K562 (cell line): ENCODE measurements around the gene NUP214. TPM values are rescaled to one million over a fixed set of nuclear protein-coding genes. Genes with fewer than 3 reads are reported as not detected.

Experiments
- ATAC-seq: fragments of 200-7000 bp; cut with Tn5 transposase; 3 replicates; pipeline ENCODE4 v1.9.1; 2020; ENCODE audit warnings: moderate library complexity
- BruUV-seq: library from RNA; stranded (reverse); fragments of 400-500 nt; replicated peaks from 2 replicates; lab custom pipeline; 2021; lab: Mats Ljungman, UMichigan
- CTCF ChIA-PET: fragments of 300-600 bp; formaldehyde crosslinking; extraction: SDS; loops from one replicate; lab custom pipeline; 2021; ENCODE audit warnings: low intra/inter-chr PET ratio; lab: Yijun Ruan, JAX
- POLR2A ChIA-PET: fragments of 300-600, 350-650 bp; sonication (Branson Sonifier 250); formaldehyde crosslinking; extraction: SDS; loops from one replicate; lab custom pipeline; 2021; ENCODE audit warnings: antibody characterized with exemption, inconsistent platforms; lab: Yijun Ruan, JAX
- DNase-seq, 4 experiments: peaks; one replicate each; pipeline versions ENCODE4 v3.0.0 to v3.0.0-alpha.2; 2011 to 2018; ENCODE audit warnings: low spot score in 3 of 4, mixed read lengths in 3 of 4; ENCODE audit errors: extremely low read depth in 1 of 4
- FAIRE-seq: peaks from 2 replicates; lab custom pipeline; 2011; peaks lifted over from hg19 to GRCh38; lab: Jason Lieb, UNC
- H2AFZ ChIP-seq: 2 replicates; pipeline ENCODE4 v1.6.0; 2011; ENCODE audit warnings: low read depth, low read length, control low read depth, inconsistent platforms
- H3K27ac ChIP-seq: fragments of 200-600 bp; 3 replicates; pipeline ENCODE4 v1.8.0; 2011; ENCODE audit warnings: low read depth, mild to moderate bottlenecking, control low read depth, inconsistent platforms, low read length, moderate library complexity, mixed read lengths; ENCODE audit errors: extremely low read depth
- H3K27me3 ChIP-seq, 2 experiments: fragments of 300-600 bp in 1 of 2; 2 replicates in 1 of 2; 3 replicates in 1 of 2; pipeline versions ENCODE4 v1.6.0 to v1.8.0; 2011; ENCODE audit warnings: inconsistent platforms in 2 of 2, low read length in 2 of 2, mild to moderate bottlenecking in 1 of 2, mixed read lengths in 1 of 2, moderate library complexity in 1 of 2; ENCODE audit not compliant: control insufficient read depth in 2 of 2, insufficient read depth in 2 of 2
- H3K36me3 ChIP-seq: fragments of 300-600 bp; 3 replicates; pipeline ENCODE4 v1.8.0; 2011; ENCODE audit warnings: mild to moderate bottlenecking, low read length, inconsistent platforms; ENCODE audit not compliant: control insufficient read depth, insufficient read depth
- H3K4me1 ChIP-seq, 2 experiments: fragments of 200-600 bp in 1 of 2; replicated peaks in 1 of 2; 2 replicates in 1 of 2; 3 replicates in 1 of 2; pipeline versions ENCODE4 v1.5.1 to v1.8.0; 2011; ENCODE audit warnings: inconsistent platforms in 2 of 2, low read length in 2 of 2, mild to moderate bottlenecking in 1 of 2, mixed read lengths in 1 of 2, moderate library complexity in 1 of 2; ENCODE audit not compliant: control insufficient read depth in 2 of 2, insufficient read depth in 2 of 2
- H3K4me2 ChIP-seq: 2 replicates; pipeline ENCODE4 v1.6.1; 2011; ENCODE audit warnings: low read length, control low read depth, inconsistent platforms, mixed read lengths; ENCODE audit not compliant: insufficient read depth
- H3K4me3 ChIP-seq: fragments of 200-600 bp; sonication (generic), shearing (Covaris generic); 2 replicates; pipeline ENCODE4 v1.5.1; 2016; ENCODE audit warnings: control low read depth, inconsistent platforms
- H3K79me2 ChIP-seq: fragments of 200-600 bp; 3 replicates; pipeline ENCODE4 v1.8.0; 2011; ENCODE audit warnings: low read length, inconsistent platforms; ENCODE audit not compliant: control insufficient read depth, insufficient read depth
- H3K9ac ChIP-seq, 2 experiments: 2 replicates each; pipeline versions ENCODE4 v1.6.0 to v1.6.1; 2011; ENCODE audit warnings: low read depth in 2 of 2, low read length in 2 of 2, control low read depth in 1 of 2, inconsistent platforms in 1 of 2, mild to moderate bottlenecking in 1 of 2, mixed read lengths in 1 of 2; ENCODE audit not compliant: insufficient read depth in 1 of 2
- H3K9me1 ChIP-seq: one replicate; pipeline ENCODE4 v1.6.0; 2011; ENCODE audit warnings: inconsistent platforms, mild to moderate bottlenecking, low read length, moderate library complexity; ENCODE audit not compliant: control insufficient read depth, insufficient read depth
- H3K9me3 ChIP-seq: replicated peaks from 2 replicates; pipeline ENCODE4 v1.5.1; 2011; ENCODE audit warnings: low read depth, low read length, inconsistent platforms; ENCODE audit not compliant: control insufficient read depth, insufficient read depth
- H4K20me1 ChIP-seq: replicated peaks from 2 replicates; pipeline ENCODE4 v1.6.1; 2011; ENCODE audit warnings: low read length, inconsistent platforms, mixed read lengths; ENCODE audit not compliant: control insufficient read depth, insufficient read depth
- ELK3 ChIP-seq: fragments of 450-650 bp; formaldehyde crosslinking; IDR thresholded peaks from 2 replicates; pipeline ENCODE4 v1.4.0; 2020; ENCODE audit warnings: mild to moderate bottlenecking
- POLR2AphosphoS2 ChIP-seq: IDR thresholded peaks from 2 replicates; pipeline ENCODE4 v1.6.1; 2012; ENCODE audit warnings: low read length, improper control_type of control experiment
- RCOR1 ChIP-seq, 2 experiments: IDR thresholded peaks; 2 replicates each; pipeline ENCODE4 v1.6.1; 2012; ENCODE audit warnings: low read depth in 2 of 2, low read length in 2 of 2, borderline replicate concordance in 1 of 2, improper control_type of control experiment in 1 of 2
- SIN3A ChIP-seq, 2 experiments: fragments of 150-350 bp in 1 of 2; IDR thresholded peaks; 2 replicates each; pipeline ENCODE4 v1.6.1; 2011 to 2016; ENCODE audit warnings: borderline replicate concordance in 2 of 2, low read depth in 2 of 2, low read length in 2 of 2, mild to moderate bottlenecking in 2 of 2, moderate library complexity in 2 of 2; ENCODE audit not compliant: control insufficient read depth in 1 of 2
- SNIP1 ChIP-seq: fragments of 450-650 bp; IDR thresholded peaks from 2 replicates; pipeline ENCODE4 v1.7.1; 2017; ENCODE audit warnings: low read depth, mild to moderate bottlenecking
- TEAD4 ChIP-seq, 2 experiments: sonication (generic) in 1 of 2; formaldehyde crosslinking in 1 of 2; IDR thresholded peaks; 2 replicates each; pipeline versions ENCODE4 v1.6.1 to v1.8.0; 2012 to 2022; ENCODE audit warnings: borderline replicate concordance in 1 of 2, inconsistent platforms in 1 of 2, low read length in 1 of 2, mild to moderate bottlenecking in 1 of 2, missing genetic modification reagents in 1 of 2
- ZNF253 ChIP-seq: fragments of 250-450 bp; sonication (Bioruptor Pico); conservative IDR thresholded peaks from 2 replicates; pipeline ENCODE4 v1.6.1; 2021; ENCODE audit warnings: mild to moderate bottlenecking
- ZNF589 ChIP-seq: fragments of 200-800 bp; sonication (Bioruptor generic); IDR thresholded peaks from 2 replicates; pipeline ENCODE4 v1.6.1; 2016; ENCODE audit warnings: low read depth, missing genetic modification characterization, missing compliant biosample characterization
- WGBS: fragments of 100-300 bp; shearing (Covaris generic); methylation state at CpG from one replicate; pipeline ENCODE4 v1.1.6; 2016; ENCODE audit warnings: low coverage, mixed read lengths; ENCODE audit not compliant: insufficient coverage; ENCODE audit errors: missing lambda C conversion rate; 5-methylcytosine and 5-hydroxymethylcytosine counted together
- in situ Hi-C: fragments of 300-500 bp; cut with MboI; formaldehyde crosslinking; loops from 4 replicates; pipeline ENCODE4 v1.15.0; 2018; ENCODE audit warnings: inconsistent platforms, mixed read lengths
- intact Hi-C: fragments of 100-400 bp; cut with micrococcal nuclease; formaldehyde crosslinking; loops from 2 replicates; pipeline ENCODE4 v1.14.2; 2022
- polyA plus RNA-seq, 8 experiments: library from polyadenylated mRNA; depleted of rRNA in 4 of 8; stranded (reverse) in 5 of 8; unstranded in 3 of 8; fragments of >200 nt; fragmentation: Nextera tagmentation in 2 of 8; fragmentation: Illumina TruSeq in 1 of 8; extraction: Ambion mirVana in 2 of 8; extraction: Trizol in 1 of 8; gene quantifications; 2 replicates each; pipeline versions ENCODE4 v1.2.1 to v1.2.3, GENCODE V29; 2011 to 2014; ENCODE audit warnings: inconsistent platforms in 1 of 8, missing spikeins in 1 of 8
- total RNA-seq, 7 experiments: library from RNA; depleted of rRNA in 6 of 7; stranded (reverse); fragments of >200 nt in 6 of 7; fragmentation: Illumina TruSeq in 2 of 7; extraction: Trizol in 2 of 7; gene quantifications; 2 replicates each; pipeline versions ENCODE4 v1.2.1 to v1.2.3, GENCODE V29; 2011 to 2021; ENCODE audit warnings: low replicate concordance in 1 of 7

Gene NUP214
- total and polyA plus RNA-seq, 9 of the 15 experiments (the other 6 are each of a cell fraction or from before 2014, with no cell fraction given), result 56.9 to 332 (median 97.1) TPM

GRCh38 chr9:131258186-131258585 is 132.8 kb downstream of the NUP214 start:
- H3K27me3 ChIP-seq, result peaks cover 0 to 9% of the 10 kb centered on the region in 2 experiments; a peak in 1 of 5 replicates
- TF ChIP-seq POLR2AphosphoS2, result 0 out of 2 replicates have a peak, but pooled peaks have one; percentile 36
- no peak for TF ChIP-seq ZNF589 (CRISPR knock-in tag)
- TF ChIP-seq ELK3, result no peak
- TF ChIP-seq RCOR1 (IDR thresholded peaks at IDR 0.05; ENCODE audit: borderline replicate concordance in 1 of 2, low read depth in 2 of 2, low read length in 2 of 2), result 0 out of 4 replicates have a peak, but pooled peaks have one; percentile 16
- TF ChIP-seq ZNF253 (CRISPR knock-in tag), result no peak
- no peak for TF ChIP-seq SNIP1
- TF ChIP-seq TEAD4 (IDR thresholded peaks at IDR 0.05; ENCODE audit: low read length), result no peak
- TF ChIP-seq TEAD4 (CRISPR knock-in tag; IDR thresholded peaks at IDR 0.05; ENCODE audit: borderline replicate concordance), result no peak
- 0 out of 4 replicates have a peak, but pooled peaks of 1 of the 2 experiments have one; percentile 10 for TF ChIP-seq SIN3A (IDR thresholded peaks at IDR 0.05; ENCODE audit: borderline replicate concordance in 2 of 2, control insufficient read depth in 1 of 2, low read depth in 2 of 2, low read length in 2 of 2)
- peak; percentile 5 for ATAC-seq
- H3K9me1 ChIP-seq, result peaks cover 12% of the 10 kb centered on the region
- FAIRE-seq, result no peak
- H3K9me3 ChIP-seq, result no peaks in the 10 kb centered on the region
- peak in 3 of 4 experiments; percentile 42 to 57 (median 49) for DNase-seq
- no TSS peak for BruUV-seq
- H3K36me3 ChIP-seq, result peaks cover 52% of the 10 kb centered on the region
- H3K4me2 ChIP-seq, result no peak overlapping the region
- in situ Hi-C loops (no loop called here), intact Hi-C loops (no loop called here)
- POLR2A ChIA-PET, result interaction anchor here (1.0 to 17.3 kb wide), 8 partner anchors 9 to 133 kb away, joined by 3 to 338 read pairs (median 6); partner anchors contain the start of genes FAM78A and NUP214
- 0 out of 2 replicates have a peak, but pooled peaks cover 7% of the 10 kb centered on the region for H4K20me1 ChIP-seq
- H2AFZ ChIP-seq, result no peak overlapping the region
- H3K9ac ChIP-seq, result peak overlapping the region in 1 of 2 experiments; percentile 52; a peak in 2 of 4 replicates
- H3K79me2 ChIP-seq, result peaks cover 7% of the 10 kb centered on the region; the same call in 1 of the 3 replicates
- H3K4me1 ChIP-seq, result peaks cover 12 to 33% of the 10 kb centered on the region in 2 experiments
- no peak overlapping the region for H3K4me3 ChIP-seq
- CTCF ChIA-PET, result no interaction called here
- no peak overlapping the region for H3K27ac ChIP-seq
- 59% methylated on average over 15 of the region's 15 CpGs for WGBS
